HUES64 (cell line): ENCODE measurements around the gene GPD1L.
"Not testable (repeated sequence)": the region's sequence is repeated elsewhere in the genome, so short reads cannot be mapped to it uniquely, and the experiment has no call there.

ENCODE experiments used
- H3K27ac ChIP-seq: 2 replicates; pipeline ENCODE4 v1.7.0; 2013; ENCODE audit warnings: low read depth, low read length, inconsistent platforms
- H3K27me3 ChIP-seq: 2 replicates; pipeline ENCODE4 v1.6.1; 2013; ENCODE audit warnings: mild to moderate bottlenecking, low read length; ENCODE audit not compliant: insufficient read depth
- H3K36me3 ChIP-seq: 2 replicates; pipeline ENCODE4 v1.6.1; 2013; ENCODE audit warnings: mild to moderate bottlenecking, low read length; ENCODE audit not compliant: insufficient read depth
- H3K4me1 ChIP-seq: 2 replicates; pipeline ENCODE4 v1.6.1; 2013; ENCODE audit warnings: mild to moderate bottlenecking, low read length, moderate library complexity; ENCODE audit not compliant: insufficient read depth
- H3K4me3 ChIP-seq: 2 replicates; pipeline ENCODE4 v1.5.1; 2013; ENCODE audit warnings: mild to moderate bottlenecking, low read length, moderate library complexity
- H3K9ac ChIP-seq: 2 replicates; pipeline ENCODE4 v1.6.1; 2013; ENCODE audit warnings: mild to moderate bottlenecking, low read depth, low read length
- H3K9me3 ChIP-seq: 2 replicates; pipeline ENCODE4 v1.6.1; 2013; ENCODE audit warnings: low read depth, low read length; ENCODE audit not compliant: insufficient read depth
- WGBS: fragments of 150-250, 120-280 bp; methylation state at CpG from one replicate; pipeline ENCODE4 v1.1.7; 2013; ENCODE audit warnings: missing lambda C conversion rate; 5-methylcytosine and 5-hydroxymethylcytosine counted together

GPD1L gene

GRCh38 chr3:32105291-32106131 is 909 bp upstream of the GPD1L start:
- peaks cover 20% of the 10 kb centered on the region for H3K27me3 ChIP-seq
- H3K4me3 ChIP-seq: peak overlapping the region; percentile 32; the same call in 1 of the 2 replicates
- H3K9me3 ChIP-seq: peaks cover 34% of the 10 kb centered on the region
- H3K27ac ChIP-seq: no peak overlapping the region
- no peaks in the 10 kb centered on the region for H3K4me1 ChIP-seq
- H3K9ac ChIP-seq: no peak overlapping the region
- 93% methylated on average over 6 of the region's 7 CpGs for WGBS
- H3K36me3 ChIP-seq: no peaks in the 10 kb centered on the region

GRCh38 chr3:32106929-32107362 is 526 bp downstream of the GPD1L start:
- H3K27me3 ChIP-seq: peaks cover 20% of the 10 kb centered on the region
- peak overlapping the region; percentile 64 for H3K4me3 ChIP-seq
- H3K27ac ChIP-seq: no peak overlapping the region
- H3K36me3 ChIP-seq: no peaks in the 10 kb centered on the region
- no peak overlapping the region for H3K9ac ChIP-seq
- peaks cover 19% of the 10 kb centered on the region for H3K9me3 ChIP-seq
- no peaks in the 10 kb centered on the region for H3K4me1 ChIP-seq
- 8% methylated on average over 36 of the region's 36 CpGs for WGBS

GRCh38 chr3:32108224-32108623 is 1.8 kb downstream of the GPD1L start:
- H3K27me3 ChIP-seq: peaks cover 20% of the 10 kb centered on the region
- WGBS: 92% methylated on average over 8 of the region's 9 CpGs
- H3K4me3 ChIP-seq, H3K27ac ChIP-seq, H3K9ac ChIP-seq, H3K9me3 ChIP-seq, H3K36me3 ChIP-seq, H3K4me1 ChIP-seq: not testable (repeated sequence)

- 78% methylated on average over 2 of the region's 2 CpGs for WGBS
- no peak overlapping the region for H3K4me3 ChIP-seq
- no peaks in the 10 kb centered on the region for H3K36me3 ChIP-seq
- no peaks in the 10 kb centered on the region for H3K9me3 ChIP-seq
- H3K27me3 ChIP-seq: peaks cover 20% of the 10 kb centered on the region
- no peak overlapping the region for H3K27ac ChIP-seq
- H3K4me1 ChIP-seq: no peaks in the 10 kb centered on the region
- H3K9ac ChIP-seq: no peak overlapping the region
These were observed 2.8 kb downstream of the GPD1L start for GRCh38 chr3:32109256-32109655.

- H3K4me3 ChIP-seq: no peak overlapping the region
- H3K27ac ChIP-seq: no peak overlapping the region
- H3K9ac ChIP-seq: no peak overlapping the region
- H3K9me3 ChIP-seq: no peaks in the 10 kb centered on the region
- H3K4me1 ChIP-seq: no peaks in the 10 kb centered on the region
- peaks cover 20% of the 10 kb centered on the region for H3K27me3 ChIP-seq
- H3K36me3 ChIP-seq: no peaks in the 10 kb centered on the region
- WGBS: 72% methylated on average over 3 of the region's 3 CpGs
These were observed 3.9 kb downstream of the GPD1L start for GRCh38 chr3:32110233-32110760.

GRCh38 chr3:32111560-32111959 is 5.1 kb downstream of the GPD1L start:
- H3K27ac ChIP-seq: no peak overlapping the region
- H3K4me1 ChIP-seq: no peaks in the 10 kb centered on the region
- H3K9ac ChIP-seq: no peak overlapping the region
- 88% methylated on average over 2 of the region's 2 CpGs for WGBS
- H3K36me3 ChIP-seq: no peaks in the 10 kb centered on the region
- H3K27me3 ChIP-seq: peaks cover 20% of the 10 kb centered on the region
- no peak overlapping the region for H3K4me3 ChIP-seq
- H3K9me3 ChIP-seq: no peaks in the 10 kb centered on the region

GRCh38 chr3:32113566-32113965 is 7.1 kb downstream of the GPD1L start:
- Histone ChIP-seq H3K27me3 (peaks cover under 1% of the 10 kb centered on the region; the same call in 1 of the 2 replicates), H3K4me3 (no peak overlapping the region), H3K9ac (no peak overlapping the region), H3K9me3 (no peaks in the 10 kb centered on the region), H3K4me1 (no peaks in the 10 kb centered on the region), H3K36me3 (no peaks in the 10 kb centered on the region), H3K27ac (no peak overlapping the region)

GRCh38 chr3:32113981-32114545 is 7.6 kb downstream of the GPD1L start:
- Histone ChIP-seq H3K27me3 (no peaks in the 10 kb centered on the region), H3K9me3 (no peaks in the 10 kb centered on the region), H3K9ac (no peak overlapping the region), H3K36me3 (no peaks in the 10 kb centered on the region), H3K4me3 (no peak overlapping the region), H3K4me1 (no peaks in the 10 kb centered on the region), H3K27ac (no peak overlapping the region)
- 89% methylated on average over 3 of the region's 3 CpGs for WGBS

GRCh38 chr3:32114546-32115386 is 8.3 kb downstream of the GPD1L start:
- H3K27ac ChIP-seq, H3K4me3 ChIP-seq, H3K36me3 ChIP-seq, H3K9ac ChIP-seq, H3K27me3 ChIP-seq, H3K4me1 ChIP-seq, H3K9me3 ChIP-seq: not testable (repeated sequence)
- WGBS: 94% methylated on average over 19 of the region's 19 CpGs

GRCh38 chr3:32117320-32117719 is 10.9 kb downstream of the GPD1L start:
- Histone ChIP-seq H3K27ac (no peak overlapping the region), H3K27me3 (no peaks in the 10 kb centered on the region), H3K4me3 (no peak overlapping the region), H3K9ac (no peak overlapping the region), H3K4me1 (peaks cover 4% of the 10 kb centered on the region; the same call in 1 of the 2 replicates), H3K9me3 (no peaks in the 10 kb centered on the region), H3K36me3 (no peaks in the 10 kb centered on the region)
- WGBS: 89% methylated on average over 1 of the region's 1 CpG

GRCh38 chr3:32118215-32118614 is 11.8 kb downstream of the GPD1L start:
- H3K9me3 ChIP-seq: no peaks in the 10 kb centered on the region
- peaks cover 4% of the 10 kb centered on the region; the same call in 1 of the 2 replicates for H3K4me1 ChIP-seq
- no peak overlapping the region for H3K4me3 ChIP-seq
- no peaks in the 10 kb centered on the region for H3K36me3 ChIP-seq
- H3K9ac ChIP-seq: no peak overlapping the region
- WGBS: 89% methylated on average over 2 of the region's 2 CpGs
- H3K27me3 ChIP-seq: no peaks in the 10 kb centered on the region
- no peak overlapping the region for H3K27ac ChIP-seq
